Nucleus accumbens (tissue), 56 donors: ENCODE data around the gene TBC1D32.

ENCODE experiments used
- DNase-seq, 56 donors: peaks; one replicate each; lab custom pipeline; 2025; lab: John Stamatoyannopoulos, UW

The TBC1D32 gene

GRCh38 chr6:121040831-121041230 is 293.4 kb downstream of the TBC1D32 start:
- no peak for DNase-seq

- no peak for DNase-seq
Measured at GRCh38 chr6:121033091-121033490, 301.2 kb downstream of the TBC1D32 start.

- DNase-seq, result no peak
Measured at GRCh38 chr6:121032268-121033006, 301.8 kb downstream of the TBC1D32 start.
